ENCODE measurements around the gene ZNF367. TPM values are rescaled to one million over a fixed set of nuclear protein-coding genes. Genes with fewer than 3 reads are reported as not detected.

ZNF367 gene
- total and polyA plus RNA-seq, 4 donors: 6.7 to 10.1 (median 7.1) TPM

DNA sequence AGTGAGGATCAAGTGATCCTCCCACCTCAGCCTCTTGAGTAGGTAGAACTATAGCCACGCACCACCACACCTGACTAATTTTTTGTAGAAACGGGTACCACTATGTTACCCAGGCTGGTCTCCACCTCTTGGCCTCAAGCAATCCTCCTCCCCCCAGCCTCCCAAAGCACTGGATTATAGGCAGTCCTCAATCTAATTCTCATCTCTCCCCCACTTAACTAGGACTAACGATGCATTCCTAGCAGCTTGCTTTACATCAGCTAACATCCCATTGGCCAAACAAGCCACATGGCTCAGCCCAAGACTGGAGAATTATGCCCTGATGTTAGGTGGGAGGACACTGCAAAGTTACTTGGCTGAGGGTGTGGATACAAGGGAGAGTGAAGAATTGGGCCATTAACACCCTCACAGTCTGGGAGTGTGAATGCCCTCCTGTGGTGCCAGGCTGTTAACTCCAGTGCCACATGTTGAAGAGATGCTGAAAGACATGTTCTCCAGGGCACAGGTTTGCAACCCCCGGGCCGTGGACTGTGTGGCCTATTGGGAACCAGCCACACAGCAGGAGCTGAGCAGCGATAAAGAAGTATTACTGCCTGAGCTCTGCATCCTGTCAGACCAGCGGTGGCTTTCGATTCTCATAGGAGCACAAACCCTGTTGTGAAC, 5.3 kb upstream of the ZNF367 start:
- Histone ChIP-seq H3K4me1 (ENCODE audit: control insufficient read depth, insufficient read depth, low read length) (no peaks in the 10 kb centered on the region), H3K36me3 (ENCODE audit: control insufficient read depth, insufficient read depth, low read length) (no peaks in the 10 kb centered on the region), H3K4me3 (ENCODE audit: low read depth, low read length) (no peak overlapping the region), H3K9me3 (ENCODE audit: control insufficient read depth, insufficient read depth, low read length) (no peaks in the 10 kb centered on the region), H3K27me3 (ENCODE audit: control insufficient read depth, insufficient read depth, low read length) (no peaks in the 10 kb centered on the region), H3K27ac (ENCODE audit: low read depth, low read length) (no peak overlapping the region)
- no peak for DNase-seq (ENCODE audit: low read depth in 4 of 6, low spot score in 6 of 6)
- WGBS (ENCODE audit: insufficient coverage): 59% methylated on average over 7 of the region's 8 CpGs

DNA sequence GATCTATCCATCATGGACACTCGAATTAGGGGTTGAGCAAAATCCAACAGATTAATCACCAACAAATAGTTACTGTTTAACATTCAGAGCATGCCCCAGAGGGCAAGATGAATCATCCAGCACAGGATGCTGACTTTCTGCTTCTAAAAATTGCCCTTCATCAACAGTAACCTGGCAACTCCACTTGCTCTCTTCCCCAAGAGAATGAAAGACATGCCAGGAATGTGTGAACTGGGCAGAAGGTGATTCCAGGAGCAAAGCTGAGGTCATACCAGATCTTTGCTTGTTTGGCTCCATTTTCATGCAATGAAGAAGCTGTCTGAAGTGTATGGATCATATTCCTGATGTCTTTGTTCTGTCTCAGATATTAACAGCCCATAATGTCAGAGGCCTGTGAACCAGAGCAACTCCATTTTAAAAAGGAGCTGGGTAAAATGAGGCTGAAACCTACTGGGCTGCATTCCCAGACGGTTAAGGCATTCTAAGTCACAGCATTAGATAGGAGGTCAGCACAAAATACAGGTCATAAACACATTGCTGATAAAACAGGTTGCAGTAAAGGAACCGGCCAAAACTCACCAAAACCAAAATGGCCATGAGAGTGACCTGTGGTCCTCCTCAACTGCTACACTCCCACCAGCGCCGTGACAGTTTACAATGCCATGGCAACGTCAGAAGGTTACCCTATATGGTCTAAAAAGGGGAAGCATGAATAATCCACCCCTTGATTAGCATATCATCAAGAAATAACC, 2.5 kb upstream of the ZNF367 start:
- Histone ChIP-seq H3K4me1 (ENCODE audit: control insufficient read depth, insufficient read depth, low read length) (peaks cover 4% of the 10 kb centered on the region), H3K27me3 (ENCODE audit: control insufficient read depth, insufficient read depth, low read length) (no peaks in the 10 kb centered on the region), H3K9me3 (ENCODE audit: control insufficient read depth, insufficient read depth, low read length) (no peaks in the 10 kb centered on the region), H3K27ac (ENCODE audit: low read depth, low read length) (peak overlapping the region; percentile 3), H3K36me3 (ENCODE audit: control insufficient read depth, insufficient read depth, low read length) (no peaks in the 10 kb centered on the region), H3K4me3 (ENCODE audit: low read depth, low read length) (no peak overlapping the region)
- WGBS (ENCODE audit: insufficient coverage): 55% methylated on average over 4 of the region's 6 CpGs
- DNase-seq (ENCODE audit: low read depth in 4 of 6, low spot score in 6 of 6): peak in 2 of 6 donors; percentile 22 to 32

DNA sequence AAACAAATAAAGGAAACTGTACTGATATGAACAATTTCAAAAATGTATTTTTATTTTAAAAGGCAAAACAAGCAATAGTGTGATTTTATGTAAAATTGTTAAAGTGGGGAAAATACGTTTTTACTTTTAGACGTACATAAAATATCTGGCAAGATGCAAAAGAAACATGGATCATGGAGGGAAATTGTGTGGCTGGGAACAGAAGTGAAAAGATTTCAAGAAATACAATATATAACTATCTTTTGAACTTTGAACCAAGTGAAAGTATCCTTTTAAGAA, 1.5 kb upstream of the ZNF367 start:
- Histone ChIP-seq H3K4me3 (ENCODE audit: low read depth, low read length) (peak overlapping the region; percentile 90), H3K4me1 (ENCODE audit: control insufficient read depth, insufficient read depth, low read length) (peaks cover 4% of the 10 kb centered on the region), H3K27me3 (ENCODE audit: control insufficient read depth, insufficient read depth, low read length) (no peaks in the 10 kb centered on the region), H3K36me3 (ENCODE audit: control insufficient read depth, insufficient read depth, low read length) (no peaks in the 10 kb centered on the region), H3K27ac (ENCODE audit: low read depth, low read length) (peak overlapping the region; percentile 98), H3K9me3 (ENCODE audit: control insufficient read depth, insufficient read depth, low read length) (no peaks in the 10 kb centered on the region)
- DNase-seq (ENCODE audit: low read depth in 4 of 6, low spot score in 6 of 6): no peak
- WGBS (ENCODE audit: insufficient coverage): 60% methylated on average over 1 of the region's 2 CpGs

DNA sequence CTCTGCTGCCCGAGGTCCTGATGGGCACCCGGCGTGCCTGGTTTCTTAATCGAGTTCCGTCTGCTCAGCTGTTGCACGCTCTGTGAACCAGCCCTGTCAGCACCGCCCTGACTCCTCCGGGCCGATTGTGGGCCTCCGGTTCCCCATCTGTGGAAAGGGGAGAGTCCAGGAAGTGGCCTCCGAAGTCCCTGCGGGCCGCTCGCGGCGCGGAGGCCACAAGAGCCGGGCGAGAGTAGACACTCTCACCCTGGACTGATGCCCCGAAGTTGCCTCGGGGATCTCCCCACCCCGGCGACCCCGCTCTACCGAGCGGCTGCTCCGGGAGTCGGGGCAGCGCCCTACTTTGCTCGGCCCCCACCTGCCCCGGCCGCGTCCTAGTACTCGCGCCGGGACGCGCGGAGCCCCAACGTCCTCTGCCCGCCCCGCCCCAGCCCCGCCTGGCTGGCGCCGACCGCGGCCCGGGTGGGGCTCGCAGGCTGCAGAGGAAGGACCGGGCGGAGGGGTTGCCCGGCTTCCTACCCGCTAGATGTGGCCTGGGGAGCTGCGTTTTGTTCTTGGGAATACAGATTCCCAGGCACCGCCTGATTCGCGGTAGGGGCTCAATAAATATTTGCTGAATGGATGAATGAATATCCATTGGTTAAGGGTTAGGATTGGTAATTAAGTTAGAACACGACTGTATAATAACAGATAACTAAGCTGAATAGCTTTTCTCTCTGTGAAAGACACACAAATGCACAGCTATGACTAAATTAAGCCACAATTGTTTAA, 935 bp upstream of the ZNF367 start:
- no peaks in the 10 kb centered on the region for H3K36me3 ChIP-seq (ENCODE audit: control insufficient read depth, insufficient read depth, low read length)
- H3K27ac ChIP-seq (ENCODE audit: low read depth, low read length): peak overlapping the region; percentile 98
- no peaks in the 10 kb centered on the region for H3K27me3 ChIP-seq (ENCODE audit: control insufficient read depth, insufficient read depth, low read length)
- peak overlapping the region; percentile 90 for H3K4me3 ChIP-seq (ENCODE audit: low read depth, low read length)
- no peaks in the 10 kb centered on the region for H3K9me3 ChIP-seq (ENCODE audit: control insufficient read depth, insufficient read depth, low read length)
- 0% methylated on average over 57 of the region's 58 CpGs for WGBS (ENCODE audit: insufficient coverage)
- peaks cover 4% of the 10 kb centered on the region for H3K4me1 ChIP-seq (ENCODE audit: control insufficient read depth, insufficient read depth, low read length)
- DNase-seq (ENCODE audit: low read depth in 4 of 6, low spot score in 6 of 6): peak in 4 of 6 donors; percentile 42 to 79 (median 62)

DNA sequence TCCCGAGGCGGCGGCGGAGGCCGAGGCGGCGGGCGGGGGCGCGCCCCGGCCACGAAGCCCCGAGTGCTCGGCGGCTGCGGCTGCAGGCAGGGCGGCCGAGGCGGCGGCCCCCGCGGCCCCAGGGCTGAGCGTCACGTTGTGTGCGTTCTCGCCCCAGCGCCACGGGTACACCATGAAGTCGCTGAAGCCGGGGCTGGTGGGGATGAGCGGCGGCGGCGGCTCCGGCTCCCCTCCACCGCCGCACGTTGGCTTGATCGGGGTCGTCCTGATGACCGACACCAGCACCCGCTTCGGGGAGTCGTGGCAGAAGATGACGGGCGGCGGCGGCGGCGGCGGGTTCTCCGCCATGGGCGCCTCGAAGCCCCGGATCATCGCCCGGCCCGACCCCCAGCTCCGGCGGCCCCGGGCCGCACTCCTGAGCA, 498 bp downstream of the ZNF367 start:
- under 1% methylated on average over 62 of the region's 62 CpGs for WGBS (ENCODE audit: insufficient coverage)
- H3K36me3 ChIP-seq (ENCODE audit: control insufficient read depth, insufficient read depth, low read length): no peaks in the 10 kb centered on the region
- H3K27me3 ChIP-seq (ENCODE audit: control insufficient read depth, insufficient read depth, low read length): no peaks in the 10 kb centered on the region
- peak overlapping the region; percentile 88 for H3K27ac ChIP-seq (ENCODE audit: low read depth, low read length)
- peak overlapping the region; percentile 85 for H3K4me3 ChIP-seq (ENCODE audit: low read depth, low read length)
- peak in 1 of 6 donors; percentile 44 for DNase-seq (ENCODE audit: low read depth in 4 of 6, low spot score in 6 of 6)
- H3K4me1 ChIP-seq (ENCODE audit: control insufficient read depth, insufficient read depth, low read length): peaks cover 4% of the 10 kb centered on the region
- H3K9me3 ChIP-seq (ENCODE audit: control insufficient read depth, insufficient read depth, low read length): no peaks in the 10 kb centered on the region

DNA sequence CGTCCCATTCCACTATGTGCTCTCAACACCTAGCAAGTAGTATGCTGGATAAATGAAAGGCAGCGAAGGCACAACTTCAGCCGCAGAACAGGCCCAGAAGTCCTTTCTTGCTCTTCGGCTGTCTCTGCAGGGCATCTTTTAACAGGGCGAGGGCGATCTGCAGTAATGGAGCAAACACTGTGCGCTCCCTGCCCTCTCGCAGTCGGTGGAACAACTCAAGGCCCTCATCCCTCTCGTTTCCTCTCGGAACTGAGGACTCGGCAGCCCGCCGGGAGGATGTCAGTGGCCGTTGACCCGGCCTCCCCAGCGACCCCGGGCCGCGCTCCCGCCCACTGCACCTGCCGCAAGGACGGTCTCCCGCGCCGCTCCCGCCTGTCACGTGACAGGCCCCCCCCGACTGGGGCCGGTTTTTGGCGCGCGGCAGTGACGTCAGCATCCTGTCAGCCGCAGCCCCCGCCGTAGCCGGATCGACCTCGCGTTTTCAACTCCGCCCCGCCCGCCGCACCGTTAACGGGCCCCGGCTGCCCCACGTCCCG, 1.1 kb downstream of the ZNF367 start:
- no peaks in the 10 kb centered on the region for H3K36me3 ChIP-seq (ENCODE audit: control insufficient read depth, insufficient read depth, low read length)
- peak overlapping the region; percentile 94 for H3K27ac ChIP-seq (ENCODE audit: low read depth, low read length)
- H3K27me3 ChIP-seq (ENCODE audit: control insufficient read depth, insufficient read depth, low read length): no peaks in the 10 kb centered on the region
- DNase-seq (ENCODE audit: low read depth in 4 of 6, low spot score in 6 of 6): peak in 5 of 6 donors; percentile 65 to 96 (median 86)
- peak overlapping the region; percentile 85 for H3K4me3 ChIP-seq (ENCODE audit: low read depth, low read length)
- 0% methylated on average over 50 of the region's 50 CpGs for WGBS (ENCODE audit: insufficient coverage)
- peaks cover 4% of the 10 kb centered on the region for H3K4me1 ChIP-seq (ENCODE audit: control insufficient read depth, insufficient read depth, low read length)
- no peaks in the 10 kb centered on the region for H3K9me3 ChIP-seq (ENCODE audit: control insufficient read depth, insufficient read depth, low read length)

DNA sequence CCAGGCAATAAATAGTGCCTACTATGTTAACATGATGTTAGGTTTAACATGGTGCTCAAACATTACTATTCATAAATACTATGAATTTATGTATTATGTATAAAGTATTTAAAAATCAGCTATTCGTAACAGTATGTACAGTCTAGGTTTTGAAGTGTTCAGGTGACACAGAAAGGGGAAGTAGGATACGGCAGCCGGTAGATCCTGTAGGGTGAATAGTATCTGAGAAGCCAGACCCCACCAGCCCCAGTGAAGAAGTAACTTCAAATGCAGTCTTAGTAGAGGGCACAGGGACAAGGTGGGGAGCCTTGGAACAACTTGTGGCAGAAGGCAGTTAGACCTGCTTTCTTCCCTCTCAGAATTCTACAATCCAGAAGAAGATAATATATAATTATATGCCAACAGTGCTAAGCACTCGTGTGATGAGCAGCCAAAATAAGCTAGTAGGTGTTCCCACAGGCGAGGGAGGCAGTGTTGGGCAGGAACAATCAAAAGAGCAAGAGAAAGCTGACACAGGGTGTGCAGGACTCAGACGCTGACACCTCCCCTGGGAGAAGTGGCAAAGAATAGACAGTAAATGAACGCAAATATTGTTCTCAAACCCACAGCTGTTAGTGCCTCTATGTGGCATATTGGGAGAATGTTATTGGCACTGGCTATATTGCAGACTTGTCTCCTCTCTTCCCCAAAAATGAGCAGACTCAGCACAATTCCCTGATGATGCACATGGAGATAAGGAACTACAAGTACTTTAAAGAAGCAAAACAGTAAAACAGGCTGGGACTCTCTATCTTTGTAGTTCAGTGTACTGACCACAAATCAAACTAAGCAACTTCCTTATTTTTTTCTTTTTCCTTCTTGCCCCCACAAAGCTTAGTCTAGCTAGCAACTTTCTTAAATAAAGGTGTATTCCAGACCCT, 4.6 kb downstream of the ZNF367 start:
- H3K27me3 ChIP-seq (ENCODE audit: control insufficient read depth, insufficient read depth, low read length): no peaks in the 10 kb centered on the region
- peak in 2 of 6 donors; percentile 15 to 49 for DNase-seq (ENCODE audit: low read depth in 4 of 6, low spot score in 6 of 6)
- no peak overlapping the region for H3K4me3 ChIP-seq (ENCODE audit: low read depth, low read length)
- no peaks in the 10 kb centered on the region for H3K9me3 ChIP-seq (ENCODE audit: control insufficient read depth, insufficient read depth, low read length)
- peaks cover 4% of the 10 kb centered on the region for H3K4me1 ChIP-seq (ENCODE audit: control insufficient read depth, insufficient read depth, low read length)
- no peak overlapping the region for H3K27ac ChIP-seq (ENCODE audit: low read depth, low read length)
- 56% methylated on average over 4 of the region's 7 CpGs for WGBS (ENCODE audit: insufficient coverage)
- no peaks in the 10 kb centered on the region for H3K36me3 ChIP-seq (ENCODE audit: control insufficient read depth, insufficient read depth, low read length)

DNA sequence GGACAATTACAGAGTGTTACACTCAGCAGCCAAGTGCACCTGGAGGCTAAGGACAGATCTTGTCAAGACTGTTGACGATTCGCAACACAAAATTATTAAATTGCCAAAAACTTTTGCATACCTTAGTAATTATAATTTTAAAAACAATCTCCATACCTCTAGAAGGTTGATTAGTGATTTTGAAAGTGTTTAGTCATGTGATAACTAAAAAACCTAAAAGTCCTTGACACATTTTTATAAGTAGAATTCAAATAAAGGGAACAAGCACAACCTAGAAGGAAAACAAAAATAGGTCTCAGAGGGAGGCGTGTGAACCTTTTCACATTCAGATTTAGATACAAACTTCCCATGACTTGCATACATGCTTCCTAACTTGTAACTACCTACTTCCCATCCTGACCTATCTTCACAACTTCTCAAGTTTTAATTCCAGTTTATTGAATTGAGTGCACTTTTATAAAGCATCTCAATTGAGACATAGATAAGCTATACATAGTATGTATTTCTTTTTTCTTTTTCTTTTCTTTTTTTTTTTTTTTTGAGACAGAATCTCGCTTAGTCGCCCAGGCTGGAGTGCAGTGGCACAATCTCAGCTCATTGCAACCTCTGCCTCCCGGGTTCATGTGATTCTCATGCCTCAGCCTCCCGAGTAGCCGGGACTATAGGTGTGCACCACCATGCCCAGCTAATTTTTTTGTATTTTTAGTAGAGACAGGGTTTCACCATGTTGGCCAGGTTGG, 5.8 kb downstream of the ZNF367 start:
- no peak for DNase-seq (ENCODE audit: low read depth in 4 of 6, low spot score in 6 of 6)
- no peak overlapping the region for H3K4me3 ChIP-seq (ENCODE audit: low read depth, low read length)
- H3K27me3 ChIP-seq (ENCODE audit: control insufficient read depth, insufficient read depth, low read length): no peaks in the 10 kb centered on the region
- H3K9me3 ChIP-seq (ENCODE audit: control insufficient read depth, insufficient read depth, low read length): no peaks in the 10 kb centered on the region
- WGBS (ENCODE audit: insufficient coverage): 80% methylated on average over 1 of the region's 8 CpGs
- H3K4me1 ChIP-seq (ENCODE audit: control insufficient read depth, insufficient read depth, low read length): peaks cover 4% of the 10 kb centered on the region
- H3K27ac ChIP-seq (ENCODE audit: low read depth, low read length): no peak overlapping the region
- no peaks in the 10 kb centered on the region for H3K36me3 ChIP-seq (ENCODE audit: control insufficient read depth, insufficient read depth, low read length)
